KOPT-K1 (cell line): ENCODE results near the gene XXYLT1.
A peak's percentile ranks its signal among the peaks of the same experiment; 100 is the strongest.
"Not testable (repeated sequence)": the region's sequence is repeated elsewhere in the genome, so short reads cannot be mapped to it uniquely, and the experiment has no call there.

Experiments
- H3K27ac ChIP-seq: fragments of 200-600 bp; sonication (generic); 2 replicates; pipeline ENCODE4 v1.5.1; 2016; ENCODE audit warnings: antibody characterized with exemption, mild to moderate bottlenecking, low read depth, low read length; ENCODE audit not compliant: poor library complexity, severe bottlenecking
- H3K36me3 ChIP-seq: fragments of 200-600 bp; sonication (generic); 2 replicates; pipeline ENCODE4 v1.5.1; 2017; ENCODE audit warnings: antibody characterized with exemption, mild to moderate bottlenecking, low read length, moderate library complexity; ENCODE audit not compliant: insufficient read depth
- H3K9me3 ChIP-seq: fragments of 200-600 bp; sonication (generic); 2 replicates; pipeline ENCODE4 v1.5.1; 2017; ENCODE audit warnings: antibody characterized with exemption, low read length, mild to moderate bottlenecking; ENCODE audit not compliant: insufficient read depth, poor library complexity, severe bottlenecking

The XXYLT1 gene

DNA sequence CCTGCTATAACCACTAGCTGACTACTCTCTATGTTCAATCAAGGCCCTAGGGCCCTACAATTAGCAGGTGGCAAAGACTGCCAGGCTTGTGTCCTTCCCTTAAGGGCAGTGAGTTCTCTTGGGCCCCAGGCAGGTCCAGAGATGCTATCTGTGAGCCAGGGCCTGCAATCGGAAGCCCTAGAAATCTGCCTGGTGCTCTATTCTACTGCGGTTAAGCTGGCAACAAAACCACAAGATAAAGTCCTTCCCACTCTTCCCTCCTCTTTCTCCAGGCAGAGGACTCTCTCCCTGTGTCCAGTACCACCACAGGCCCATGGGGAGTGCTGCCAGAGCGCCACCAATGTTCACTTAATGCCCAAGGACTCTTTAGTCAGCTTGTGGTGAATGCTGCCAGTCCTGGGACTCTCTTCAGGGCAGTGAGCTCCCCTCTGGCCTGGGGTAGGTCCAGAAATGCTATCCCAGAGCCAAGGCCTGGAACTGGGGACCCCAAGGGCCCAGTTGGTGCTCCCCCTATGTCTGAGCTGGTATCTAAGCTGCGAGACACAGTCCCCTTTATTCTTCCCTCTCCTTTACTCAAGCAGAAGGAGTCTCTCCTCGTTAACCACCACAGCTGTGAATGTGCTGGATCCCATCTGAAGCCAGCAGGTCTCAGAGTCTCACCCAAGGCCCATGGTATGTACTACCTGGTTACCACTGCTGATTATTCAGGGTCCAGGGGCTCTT, 34.7 kb downstream of the XXYLT1 start:
- Histone ChIP-seq H3K36me3 (0 out of 2 replicates have a peak, but pooled peaks cover 4% of the 10 kb centered on the region), H3K27ac (no peak overlapping the region), H3K9me3 (peaks cover 11% of the 10 kb centered on the region)

DNA sequence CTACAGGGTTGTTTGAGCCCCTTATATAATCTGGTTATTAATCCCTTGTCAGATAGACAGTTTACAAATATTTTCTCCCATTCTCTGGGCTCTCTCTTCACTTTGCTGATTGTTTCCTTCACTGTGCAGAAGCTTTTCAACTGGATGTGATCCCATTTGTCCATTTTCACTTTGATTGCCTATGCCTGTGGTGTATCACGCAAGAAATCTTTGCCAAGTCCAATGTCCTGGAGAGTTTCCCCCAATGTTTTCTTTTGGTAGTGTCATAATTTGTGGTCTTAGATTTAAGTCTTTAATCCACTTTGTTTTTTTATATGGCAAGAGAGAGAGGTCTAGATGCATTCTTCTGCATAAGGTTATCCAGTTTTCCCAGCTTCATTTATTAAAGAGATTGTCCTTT, 40.7 kb downstream of the XXYLT1 start:
- Histone ChIP-seq H3K36me3 (peaks cover 12% of the 10 kb centered on the region; the same call in 1 of the 2 replicates), H3K27ac (no peak overlapping the region), H3K9me3 (no peaks in the 10 kb centered on the region)

DNA sequence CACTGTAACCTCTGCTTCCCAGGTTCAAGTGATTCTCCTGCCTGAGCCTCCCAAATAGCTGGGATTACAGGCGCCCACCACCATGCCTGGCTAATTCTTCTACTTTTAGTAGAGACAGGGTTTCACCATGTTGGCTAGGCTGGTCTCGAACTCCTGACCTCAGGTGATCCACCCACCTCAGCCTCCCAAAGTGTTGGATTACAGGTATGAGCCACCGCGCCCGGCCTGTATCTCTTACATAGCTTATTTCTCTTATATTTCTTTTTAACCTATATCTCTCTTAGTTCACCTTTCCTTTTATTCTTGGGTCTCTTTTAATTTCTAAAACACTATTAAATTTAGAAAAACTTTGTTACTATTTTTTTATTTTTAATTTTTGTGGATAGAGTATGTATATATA, 42.1 kb downstream of the XXYLT1 start:
- not testable (repeated sequence) for H3K9me3 ChIP-seq, H3K27ac ChIP-seq
- peaks cover 16% of the 10 kb centered on the region; the same call in 1 of the 2 replicates for H3K36me3 ChIP-seq

DNA sequence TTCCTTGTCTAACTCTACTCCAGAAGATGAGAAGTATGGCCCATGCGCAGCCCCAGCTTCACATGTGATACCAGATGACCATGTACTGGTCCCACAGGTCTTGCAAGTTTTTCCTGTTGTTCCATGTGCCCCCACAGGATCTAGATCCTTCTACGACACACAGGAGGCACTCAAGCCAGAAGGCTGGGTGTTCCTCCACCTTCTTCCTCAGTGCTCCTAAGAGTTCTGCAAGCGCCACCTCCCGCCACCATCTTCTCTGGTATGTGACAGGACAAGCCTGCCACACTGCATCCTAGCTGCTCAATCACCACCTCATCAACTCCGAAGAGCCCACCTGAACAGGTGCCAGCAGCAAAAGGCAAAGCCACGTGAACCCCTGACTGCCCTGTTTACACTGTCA, 43.1 kb downstream of the XXYLT1 start:
- Histone ChIP-seq H3K9me3 (no peaks in the 10 kb centered on the region), H3K36me3 (peaks cover 16% of the 10 kb centered on the region; the same call in 1 of the 2 replicates), H3K27ac (no peak overlapping the region)

DNA sequence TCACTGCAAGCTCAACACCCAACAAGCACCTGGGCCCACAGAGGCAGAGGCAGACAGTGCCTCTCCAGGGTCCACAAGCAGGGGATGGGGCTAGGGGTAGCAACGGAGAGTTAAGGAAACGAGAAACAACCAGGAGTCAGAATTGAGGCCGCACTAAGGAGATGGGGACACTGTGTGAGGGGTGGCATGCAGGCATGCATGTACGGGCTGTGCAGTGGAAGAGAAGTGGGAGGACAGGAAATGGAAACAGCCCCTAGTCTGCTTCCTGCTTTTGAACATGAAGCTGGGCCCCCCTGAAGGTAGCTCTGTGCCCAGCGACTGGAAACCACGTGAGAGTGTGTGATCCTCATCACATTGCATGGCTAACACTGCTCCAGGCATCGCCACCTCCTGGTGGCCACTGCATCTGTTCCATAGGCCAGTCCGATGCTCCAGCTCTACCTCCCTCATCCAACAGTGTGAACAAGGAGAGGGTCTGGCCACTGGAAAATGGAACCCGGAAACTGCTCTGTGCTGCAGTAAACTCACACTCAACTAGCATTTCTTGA, 44.0 kb downstream of the XXYLT1 start:
- Histone ChIP-seq H3K27ac (peak overlapping the region; percentile 33), H3K9me3 (no peaks in the 10 kb centered on the region), H3K36me3 (peaks cover 16% of the 10 kb centered on the region; the same call in 1 of the 2 replicates)

DNA sequence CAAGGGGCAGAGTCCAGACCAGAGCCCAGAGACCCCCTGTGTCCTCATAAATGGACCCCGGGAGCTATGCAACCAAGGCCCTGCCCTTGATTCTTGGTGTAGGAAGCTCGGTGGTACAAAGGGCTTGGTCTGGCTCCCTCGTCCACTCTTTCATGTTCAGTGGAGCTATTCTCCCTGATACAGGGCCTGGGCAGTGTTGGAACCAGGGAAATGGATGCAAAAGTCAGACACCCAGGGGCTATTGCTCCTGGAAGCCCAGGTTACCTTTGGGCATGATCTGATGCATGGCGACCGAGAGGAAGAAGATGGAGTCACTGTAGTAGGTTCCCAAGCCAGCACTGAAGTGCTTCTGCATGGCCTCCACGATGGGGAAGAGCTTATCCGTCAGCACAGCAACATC, 44.5 kb downstream of the XXYLT1 start:
- H3K9me3 ChIP-seq = no peaks in the 10 kb centered on the region
- H3K27ac ChIP-seq = peak overlapping the region; percentile 33
- peaks cover 16% of the 10 kb centered on the region; the same call in 1 of the 2 replicates for H3K36me3 ChIP-seq

DNA sequence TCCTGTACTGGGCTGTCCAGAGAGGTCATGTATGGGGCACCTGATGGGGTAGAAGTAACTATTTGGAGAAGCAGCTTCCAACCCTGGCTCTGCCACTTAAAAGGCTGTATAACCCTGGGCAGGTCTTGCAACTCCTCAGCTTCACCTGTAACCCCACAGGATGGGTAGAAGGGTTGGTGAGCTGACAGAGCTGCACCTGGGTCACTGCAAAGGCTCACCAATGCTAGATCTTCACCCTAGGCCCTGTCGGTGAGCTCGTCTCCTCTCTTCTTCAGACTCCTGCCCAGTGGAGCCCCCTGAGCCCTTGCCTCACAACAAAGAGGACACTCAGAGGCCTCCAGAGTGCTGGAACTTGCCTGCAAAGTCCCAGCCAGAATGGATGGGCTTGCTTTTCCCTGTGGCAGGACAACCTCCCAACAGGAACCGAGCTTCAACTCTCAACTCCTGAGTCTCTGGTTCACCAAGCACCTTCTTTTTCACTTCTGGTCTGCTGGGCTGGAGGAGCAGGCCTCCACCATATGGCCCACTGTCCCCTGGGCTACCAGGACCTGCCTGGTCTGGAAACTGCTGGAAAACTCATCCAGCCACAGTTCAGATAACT, 45.9 kb downstream of the XXYLT1 start:
- H3K27ac ChIP-seq = no peak overlapping the region
- H3K9me3 ChIP-seq = no peaks in the 10 kb centered on the region

DNA sequence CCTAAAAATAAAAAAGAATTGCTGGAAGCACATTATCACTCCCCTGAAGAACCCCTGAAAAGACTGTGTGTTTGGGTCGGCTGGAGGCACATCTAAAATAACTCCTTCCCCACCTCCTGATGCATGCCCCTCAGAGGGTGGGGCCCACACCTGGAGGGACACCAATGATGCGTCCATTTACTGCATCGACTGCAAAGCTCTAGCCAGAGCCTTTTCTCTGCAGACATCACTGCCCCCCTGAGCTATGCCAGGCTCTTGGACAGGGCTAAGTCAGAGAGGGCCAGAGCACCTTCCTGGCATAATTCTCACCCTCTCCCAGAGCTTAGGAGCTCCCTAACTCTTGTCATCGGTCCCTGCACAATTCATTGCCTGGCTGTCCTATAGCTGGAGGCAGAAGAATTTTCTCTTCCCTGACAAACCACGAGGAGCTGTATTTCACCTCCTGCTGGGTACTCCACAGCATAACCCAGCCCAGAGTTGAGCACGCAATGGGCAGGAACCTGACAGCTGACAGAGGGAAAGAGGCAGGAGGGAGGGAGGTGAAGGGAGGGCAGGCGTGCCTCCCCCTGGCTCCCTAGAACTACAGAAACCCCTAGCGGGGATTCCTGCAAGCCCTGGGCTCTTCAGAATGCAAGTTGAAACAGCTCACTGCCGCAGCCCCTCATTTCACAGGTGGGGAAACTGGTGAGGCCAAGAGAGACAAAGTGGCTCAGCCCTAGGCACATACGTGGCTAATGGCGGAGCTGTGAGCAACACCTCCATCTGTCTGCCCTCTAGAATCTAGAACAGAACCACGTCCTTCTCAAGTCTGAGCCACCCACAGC, 46.6 kb downstream of the XXYLT1 start:
- Histone ChIP-seq H3K27ac (no peak overlapping the region), H3K36me3 (peaks cover 29% of the 10 kb centered on the region; the same call in 1 of the 2 replicates)

More for the DNA sequence above, 45.9 kb downstream of the XXYLT1 start:
- peaks cover 23% of the 10 kb centered on the region; the same call in 1 of the 2 replicates for H3K36me3 ChIP-seq

DNA sequence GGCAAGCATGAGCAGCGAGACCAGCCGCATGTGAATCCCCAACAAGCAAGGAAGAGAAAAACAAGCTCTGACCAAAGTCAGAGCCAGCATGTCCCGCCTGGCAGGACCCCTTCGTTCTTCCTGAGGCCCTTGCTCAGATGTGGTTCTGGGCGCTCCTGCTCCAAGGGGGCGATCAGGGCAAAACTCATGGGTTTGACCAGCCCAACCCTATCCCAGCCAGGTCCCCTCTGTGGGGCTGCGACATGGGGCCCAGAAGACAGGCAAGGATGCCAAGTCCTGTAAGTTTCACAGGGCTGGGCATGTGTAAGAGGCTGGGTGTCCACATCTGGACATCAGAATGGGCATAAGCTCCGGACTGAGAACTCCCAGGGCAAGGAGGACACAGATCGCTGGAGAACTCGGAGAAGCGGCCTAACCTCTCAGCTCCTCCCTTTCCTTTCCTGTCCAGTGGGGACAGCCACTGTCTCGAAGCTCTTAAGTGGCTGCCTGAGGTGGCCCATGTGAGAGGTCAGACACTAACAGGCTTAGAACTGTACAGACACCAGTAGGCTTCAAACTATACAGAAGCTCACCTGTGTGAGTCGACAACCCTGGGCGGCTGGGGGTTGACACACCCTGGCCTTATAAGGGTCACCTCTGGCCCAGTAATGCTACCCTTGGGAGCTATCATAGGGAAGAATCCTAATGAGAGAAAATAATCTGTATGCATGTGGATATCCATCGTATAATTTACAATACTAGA, 48.9 kb downstream of the XXYLT1 start:
- H3K36me3 ChIP-seq = peaks cover 30% of the 10 kb centered on the region; the same call in 1 of the 2 replicates
- no peak overlapping the region for H3K27ac ChIP-seq
- no peaks in the 10 kb centered on the region for H3K9me3 ChIP-seq

More for the DNA sequence above, 46.6 kb downstream of the XXYLT1 start:
- no peaks in the 10 kb centered on the region for H3K9me3 ChIP-seq

DNA sequence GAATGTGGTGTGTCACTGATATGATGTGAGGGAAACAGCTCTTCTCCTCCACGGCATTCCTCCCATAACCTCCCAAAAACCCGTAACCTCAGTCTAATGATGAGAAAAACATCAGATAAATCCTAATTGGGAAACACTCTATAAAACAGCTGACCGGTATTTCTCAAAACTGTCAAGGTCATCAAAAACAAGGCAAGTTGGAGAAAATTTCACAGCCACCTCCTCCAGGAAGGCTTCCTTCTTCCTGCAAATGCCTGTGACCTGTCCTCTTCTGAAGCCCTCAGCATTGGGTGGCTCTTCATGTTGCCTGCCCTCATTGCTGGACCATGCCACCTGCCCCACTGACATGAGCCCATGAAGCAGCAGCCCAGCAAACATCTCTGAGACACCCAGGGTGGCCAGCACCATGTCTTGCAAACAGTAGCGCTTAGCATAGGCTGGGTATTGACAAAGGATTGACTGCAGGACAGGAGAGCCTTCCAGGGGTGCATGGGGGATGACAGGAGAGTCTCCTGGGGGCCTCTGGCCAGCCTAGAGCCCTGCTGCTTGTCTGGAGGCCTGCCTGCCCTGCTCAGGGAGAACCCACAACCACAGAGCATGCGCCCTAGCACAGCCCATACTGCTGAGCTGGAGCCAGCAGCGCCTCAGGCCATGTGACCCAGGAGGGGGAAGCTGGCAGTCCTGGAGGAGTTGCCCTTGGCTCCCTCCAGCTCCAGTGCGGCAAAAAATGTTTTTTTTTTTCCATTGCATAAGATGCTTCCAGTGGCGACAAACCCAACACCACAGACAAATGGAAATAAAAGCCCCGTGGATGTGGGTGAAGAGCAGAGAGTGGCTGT, 49.7 kb downstream of the XXYLT1 start:
- Histone ChIP-seq H3K36me3 (peaks cover 26% of the 10 kb centered on the region; the same call in 1 of the 2 replicates), H3K27ac (no peak overlapping the region), H3K9me3 (no peaks in the 10 kb centered on the region)

DNA sequence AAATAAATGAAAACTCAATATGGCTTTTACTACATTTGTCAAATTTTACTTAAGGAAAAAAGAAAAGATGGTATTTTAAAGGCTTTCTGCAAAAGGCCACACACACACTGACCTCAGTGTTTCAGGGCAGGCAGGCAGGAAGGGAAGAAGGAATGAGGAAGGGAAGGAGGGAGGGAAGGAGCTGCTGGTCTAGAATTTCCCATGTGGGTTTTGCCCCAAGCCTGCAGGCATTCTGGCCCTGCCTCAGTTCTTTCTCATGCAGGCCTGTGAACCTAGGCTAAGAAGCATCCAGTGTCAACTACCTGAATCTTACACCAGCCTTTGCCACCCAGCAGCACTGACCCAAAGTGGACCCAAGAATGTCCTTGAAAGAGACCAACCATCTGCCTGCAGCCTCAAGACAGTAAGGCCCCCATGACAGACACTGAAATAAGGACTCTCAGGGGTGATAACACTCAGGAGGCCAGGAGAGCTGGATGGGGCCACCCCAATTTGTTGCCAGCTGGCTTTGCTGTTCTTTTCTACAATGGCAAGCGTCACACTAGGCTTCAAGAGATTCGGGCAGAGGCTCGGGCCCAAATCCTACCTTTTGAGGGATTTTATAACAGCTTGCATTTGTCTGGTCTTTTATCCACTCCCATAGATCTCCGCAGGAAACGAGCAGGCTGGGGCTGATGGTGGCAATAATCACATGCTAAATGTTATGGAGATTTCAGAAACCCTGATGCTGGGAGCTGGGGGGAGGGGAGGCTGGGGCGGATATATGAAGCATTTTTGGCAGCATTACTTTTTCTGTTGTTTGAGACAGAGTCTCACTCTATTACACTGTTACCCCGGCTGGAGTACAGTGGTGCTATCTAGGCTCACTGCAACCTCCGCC, 51.4 kb downstream of the XXYLT1 start:
- peaks cover 15% of the 10 kb centered on the region; the same call in 1 of the 2 replicates for H3K36me3 ChIP-seq
- H3K27ac ChIP-seq = no peak overlapping the region
- H3K9me3 ChIP-seq = no peaks in the 10 kb centered on the region

DNA sequence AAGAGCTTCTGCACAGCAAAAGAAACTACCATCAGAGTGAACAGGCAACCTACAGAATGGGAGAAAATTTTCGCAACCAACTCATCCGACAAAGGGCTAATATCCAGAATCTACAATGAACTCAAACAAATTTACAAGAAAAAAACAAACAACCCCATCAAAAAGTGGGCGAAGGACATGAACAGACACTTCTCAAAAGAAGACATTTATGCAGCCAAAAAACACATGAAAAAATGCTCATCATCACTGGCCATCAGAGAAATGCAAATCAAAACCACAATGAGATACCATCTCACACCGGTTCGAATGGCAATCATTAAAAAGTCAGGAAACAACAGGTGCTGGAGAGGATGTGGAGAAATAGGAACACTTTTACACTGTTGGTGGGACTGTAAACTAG, 52.6 kb downstream of the XXYLT1 start:
- H3K9me3 ChIP-seq, H3K27ac ChIP-seq: not testable (repeated sequence)
- H3K36me3 ChIP-seq = peaks cover 15% of the 10 kb centered on the region; the same call in 1 of the 2 replicates

DNA sequence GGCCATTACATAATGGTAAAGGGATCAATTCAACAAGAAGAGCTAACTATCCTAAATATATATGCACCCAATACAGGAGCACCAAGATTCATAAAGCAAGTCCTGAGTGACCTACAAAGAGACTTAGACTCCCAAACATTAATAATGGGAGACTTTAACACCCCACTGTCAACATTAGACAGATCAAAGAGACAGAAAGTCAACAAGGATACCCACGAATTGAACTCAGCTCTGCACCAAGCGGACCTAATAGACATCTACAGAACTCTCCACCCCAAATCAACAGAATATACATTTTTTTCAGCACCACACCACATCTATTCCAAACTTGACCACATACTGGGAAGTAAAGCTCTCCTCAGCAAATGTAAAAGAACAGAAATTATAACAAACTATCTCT, 55.4 kb downstream of the XXYLT1 start:
- H3K9me3 ChIP-seq, H3K27ac ChIP-seq: not testable (repeated sequence)
- peaks cover 11% of the 10 kb centered on the region; the same call in 1 of the 2 replicates for H3K36me3 ChIP-seq
